OCI-LY1 (cell line): Measurements from ENCODE around the gene TNS3.

ENCODE experiments used
- CTCF ChIP-seq: fragments of 200-600 bp; sonication (generic), shearing (Covaris generic); IDR thresholded peaks from 2 replicates; pipeline ENCODE4 v1.5.1; 2017; ENCODE audit warnings: mild to moderate bottlenecking, antibody characterized with exemption, low read length, moderate library complexity, mixed read lengths
- EZH2 ChIP-seq: fragments of 200-600 bp; sonication (generic), shearing (Covaris generic); IDR thresholded peaks from 2 replicates; pipeline ENCODE4 v1.8.0; 2017; ENCODE audit warnings: borderline replicate concordance, mixed run types, mild to moderate bottlenecking, antibody characterized with exemption, low read length, moderate library complexity, mixed read lengths

GRCh38 chr7:47256016-47256415, 325.9 kb downstream of the TNS3 start:
- TF ChIP-seq EZH2: no peak
- no peak for TF ChIP-seq CTCF
